Endodermal cell (in vitro differentiated cells): ENCODE results near the gene PARS2. TPM values are rescaled to one million over a fixed set of nuclear protein-coding genes. Genes with fewer than 3 reads are reported as not detected.

Experiments used
- DNase-seq: peaks from one replicate; pipeline ENCODE4 v3.0.0-alpha.2; 2017
- H3K27ac ChIP-seq: 2 replicates; pipeline ENCODE4 v1.5.1; 2013; ENCODE audit warnings: mild to moderate bottlenecking, low read depth, low read length, moderate library complexity
- H3K27me3 ChIP-seq: 2 replicates; pipeline ENCODE4 v1.6.1; 2013; ENCODE audit warnings: mild to moderate bottlenecking, low read length, moderate library complexity; ENCODE audit not compliant: insufficient read depth, control insufficient read depth, poor library complexity, severe bottlenecking
- H3K36me3 ChIP-seq: 2 replicates; pipeline ENCODE4 v1.7.0; 2013; ENCODE audit warnings: mild to moderate bottlenecking, low read length, moderate library complexity; ENCODE audit not compliant: control insufficient read depth, insufficient read depth
- H3K4me1 ChIP-seq: one replicate; pipeline ENCODE4 v1.7.0; 2013; ENCODE audit warnings: low read length; ENCODE audit not compliant: control insufficient read depth, insufficient read depth
- H3K4me3 ChIP-seq: 2 replicates; pipeline ENCODE4 v1.5.1; 2013; ENCODE audit warnings: mild to moderate bottlenecking, low read length, moderate library complexity
- H3K9ac ChIP-seq: 2 replicates; pipeline ENCODE4 v1.6.1; 2013; ENCODE audit warnings: mild to moderate bottlenecking, low read length, moderate library complexity; ENCODE audit not compliant: poor library complexity, severe bottlenecking; ENCODE audit errors: extremely low read depth
- H3K9me3 ChIP-seq: 2 replicates; pipeline ENCODE4 v1.6.1; 2013; ENCODE audit warnings: mild to moderate bottlenecking, low read length, moderate library complexity; ENCODE audit not compliant: control insufficient read depth
- H3K27ac Mint-ChIP-seq: 2 replicates; pipeline ENCODE4 v1.8.0; 2020; ENCODE audit warnings: mixed read lengths
- H3K27me3 Mint-ChIP-seq: 2 replicates; pipeline ENCODE4 v1.8.0; 2021; ENCODE audit warnings: mild to moderate bottlenecking, mixed read lengths; ENCODE audit not compliant: insufficient read depth
- H3K36me3 Mint-ChIP-seq: 2 replicates; pipeline ENCODE4 v1.8.0; 2020; ENCODE audit warnings: low read depth, mixed read lengths
- H3K4me1 Mint-ChIP-seq: 2 replicates; pipeline ENCODE4 v1.8.0; 2020; ENCODE audit warnings: mixed read lengths
- H3K4me3 Mint-ChIP-seq: 2 replicates; pipeline ENCODE4 v1.8.0; 2020; ENCODE audit warnings: mild to moderate bottlenecking, moderate library complexity, mixed read lengths
- H3K9me3 Mint-ChIP-seq: 2 replicates; pipeline ENCODE4 v1.8.0; 2020; ENCODE audit warnings: mild to moderate bottlenecking, mixed read lengths
- WGBS, 2 experiments: methylation state at CpG; one replicate each; pipeline versions ENCODE4 v1.1.5 to v1.1.7; 2013; ENCODE audit warnings: missing lambda C conversion rate in 2 of 2, mixed read lengths in 1 of 2; ENCODE audit not compliant: insufficient coverage in 1 of 2, insufficient read length in 1 of 2; 5-methylcytosine and 5-hydroxymethylcytosine counted together
- total RNA-seq, 2 donors: library from RNA; stranded (reverse); fragmentation: NEBNext Ultra II Directional in 1 of 2; extraction: Animal tissue kit (Norgen Biotek cat#: 25700) in 1 of 2; gene quantifications; 2 replicates in 1 of 2; 3 replicates in 1 of 2; pipeline ENCODE4 v1.2.1, GENCODE V29; 2021
- TF ChIP-seq, protein P1 (sequence below): fragments of 200-600 bp; sonication (generic); conservative IDR thresholded peaks from 2 replicates; pipeline ENCODE4 v1.5.0; 2021; ENCODE audit warnings: antibody characterized with exemption, mild to moderate bottlenecking

PARS2 gene
- total RNA-seq, 2 donors from 2014 or later = 8.9 to 9.1 TPM

GRCh38 chr1:54736685-54737084 lies 27.6 kb downstream of the PARS2 start:
- Mint-ChIP-seq H3K4me3 (no peak overlapping the region), H3K4me1 (no peaks in the 10 kb centered on the region)
- H3K36me3 ChIP-seq = peaks cover 63% of the 10 kb centered on the region

DNA sequence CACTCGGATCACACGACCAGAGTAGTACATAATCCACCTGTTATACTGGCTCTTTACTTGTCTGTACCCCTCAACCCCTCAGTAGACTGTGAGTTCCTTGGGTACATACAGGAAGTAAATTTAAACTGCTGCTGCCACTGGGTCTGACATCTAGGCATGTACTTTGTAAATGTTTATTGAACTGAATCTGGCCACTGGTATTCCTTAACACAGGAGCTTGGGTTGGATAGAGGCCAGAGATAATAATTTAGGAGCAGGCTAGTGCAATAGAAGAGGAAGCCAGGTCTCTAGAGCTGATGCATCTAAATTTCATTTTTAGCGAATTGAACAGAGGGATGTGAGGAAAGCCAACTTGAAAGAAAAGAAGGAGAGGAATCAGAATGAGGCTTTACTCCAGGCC lies 36.3 kb downstream of the PARS2 start:
- H3K9me3 ChIP-seq = peaks cover 24% of the 10 kb centered on the region
- no peak for DNase-seq
- TF ChIP-seq, protein P1, sequence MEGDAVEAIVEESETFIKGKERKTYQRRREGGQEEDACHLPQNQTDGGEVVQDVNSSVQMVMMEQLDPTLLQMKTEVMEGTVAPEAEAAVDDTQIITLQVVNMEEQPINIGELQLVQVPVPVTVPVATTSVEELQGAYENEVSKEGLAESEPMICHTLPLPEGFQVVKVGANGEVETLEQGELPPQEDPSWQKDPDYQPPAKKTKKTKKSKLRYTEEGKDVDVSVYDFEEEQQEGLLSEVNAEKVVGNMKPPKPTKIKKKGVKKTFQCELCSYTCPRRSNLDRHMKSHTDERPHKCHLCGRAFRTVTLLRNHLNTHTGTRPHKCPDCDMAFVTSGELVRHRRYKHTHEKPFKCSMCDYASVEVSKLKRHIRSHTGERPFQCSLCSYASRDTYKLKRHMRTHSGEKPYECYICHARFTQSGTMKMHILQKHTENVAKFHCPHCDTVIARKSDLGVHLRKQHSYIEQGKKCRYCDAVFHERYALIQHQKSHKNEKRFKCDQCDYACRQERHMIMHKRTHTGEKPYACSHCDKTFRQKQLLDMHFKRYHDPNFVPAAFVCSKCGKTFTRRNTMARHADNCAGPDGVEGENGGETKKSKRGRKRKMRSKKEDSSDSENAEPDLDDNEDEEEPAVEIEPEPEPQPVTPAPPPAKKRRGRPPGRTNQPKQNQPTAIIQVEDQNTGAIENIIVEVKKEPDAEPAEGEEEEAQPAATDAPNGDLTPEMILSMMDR = no peak
- H3K4me3 ChIP-seq = no peak overlapping the region
- no peak overlapping the region for H3K9ac ChIP-seq
- H3K27ac ChIP-seq = no peak overlapping the region
- no peak overlapping the region for H3K27ac Mint-ChIP-seq
- 89 to 93% methylated on average over 1 to 3 of the region's 3 CpGs for WGBS, 2 experiments
- no peaks in the 10 kb centered on the region for H3K27me3 ChIP-seq
- H3K36me3 ChIP-seq = peaks cover 88% of the 10 kb centered on the region
- H3K36me3 Mint-ChIP-seq = peaks cover 84% of the 10 kb centered on the region
- no peak overlapping the region for H3K4me3 Mint-ChIP-seq
- no peaks in the 10 kb centered on the region for H3K27me3 Mint-ChIP-seq
- no peaks in the 10 kb centered on the region for H3K4me1 Mint-ChIP-seq
- H3K9me3 Mint-ChIP-seq = peaks cover 18% of the 10 kb centered on the region
- H3K4me1 ChIP-seq = no peaks in the 10 kb centered on the region

More at GRCh38 chr1:54736685-54737084, 27.6 kb downstream of the PARS2 start:
- DNase-seq = no peak
- Mint-ChIP-seq H3K27ac (no peak overlapping the region), H3K27me3 (no peaks in the 10 kb centered on the region), H3K36me3 (peaks cover 56% of the 10 kb centered on the region), H3K9me3 (no peaks in the 10 kb centered on the region)
- no peak overlapping the region for H3K4me3 ChIP-seq
- no peaks in the 10 kb centered on the region for H3K9me3 ChIP-seq
- no peak overlapping the region for H3K9ac ChIP-seq
- no peaks in the 10 kb centered on the region for H3K27me3 ChIP-seq
- TF ChIP-seq, protein P1 = no peak
- 95 to 100% methylated on average over 1 to 5 of the region's 5 CpGs for WGBS, 2 experiments
- no peak overlapping the region for H3K27ac ChIP-seq
- H3K4me1 ChIP-seq = no peaks in the 10 kb centered on the region

GRCh38 chr1:54724771-54725170 lies 39.6 kb downstream of the PARS2 start:
- Histone ChIP-seq H3K9me3 (peaks cover 24% of the 10 kb centered on the region), H3K36me3 (peaks cover 98% of the 10 kb centered on the region), H3K27ac (no peak overlapping the region), H3K27me3 (no peaks in the 10 kb centered on the region), H3K9ac (no peak overlapping the region), H3K4me3 (no peak overlapping the region), H3K4me1 (no peaks in the 10 kb centered on the region)
- Mint-ChIP-seq H3K27ac (no peak overlapping the region), H3K27me3 (no peaks in the 10 kb centered on the region), H3K4me3 (no peak overlapping the region), H3K36me3 (peaks cover 93% of the 10 kb centered on the region), H3K4me1 (no peaks in the 10 kb centered on the region), H3K9me3 (peaks cover 18% of the 10 kb centered on the region)
- TF ChIP-seq, protein P1 = no peak
- 96 to 100% methylated on average over 1 of the region's 1 CpG for WGBS, 2 experiments
- no peak for DNase-seq
